ENCODE data around the gene BLVRB.

DNA sequence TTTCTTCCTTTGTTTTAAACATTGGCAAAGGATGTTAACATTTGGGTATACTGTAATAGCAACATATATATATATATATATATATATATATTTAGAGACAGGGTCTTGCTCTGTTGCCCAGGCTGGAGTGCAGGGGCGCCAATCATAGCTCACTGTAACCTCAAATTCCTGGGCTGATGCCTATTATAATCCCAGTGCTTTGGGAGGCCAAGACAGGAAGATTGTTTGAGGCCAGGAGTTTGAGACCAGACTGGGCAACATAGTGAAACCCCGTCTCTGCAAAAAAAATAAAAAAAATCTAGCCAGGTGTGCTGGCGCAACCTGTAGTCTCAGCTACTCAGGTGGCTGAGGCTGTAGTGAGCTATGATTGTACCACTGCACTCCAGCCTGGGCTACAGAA lies 5.4 kb downstream of the BLVRB start:
- TF ChIP-seq, protein P1, sequence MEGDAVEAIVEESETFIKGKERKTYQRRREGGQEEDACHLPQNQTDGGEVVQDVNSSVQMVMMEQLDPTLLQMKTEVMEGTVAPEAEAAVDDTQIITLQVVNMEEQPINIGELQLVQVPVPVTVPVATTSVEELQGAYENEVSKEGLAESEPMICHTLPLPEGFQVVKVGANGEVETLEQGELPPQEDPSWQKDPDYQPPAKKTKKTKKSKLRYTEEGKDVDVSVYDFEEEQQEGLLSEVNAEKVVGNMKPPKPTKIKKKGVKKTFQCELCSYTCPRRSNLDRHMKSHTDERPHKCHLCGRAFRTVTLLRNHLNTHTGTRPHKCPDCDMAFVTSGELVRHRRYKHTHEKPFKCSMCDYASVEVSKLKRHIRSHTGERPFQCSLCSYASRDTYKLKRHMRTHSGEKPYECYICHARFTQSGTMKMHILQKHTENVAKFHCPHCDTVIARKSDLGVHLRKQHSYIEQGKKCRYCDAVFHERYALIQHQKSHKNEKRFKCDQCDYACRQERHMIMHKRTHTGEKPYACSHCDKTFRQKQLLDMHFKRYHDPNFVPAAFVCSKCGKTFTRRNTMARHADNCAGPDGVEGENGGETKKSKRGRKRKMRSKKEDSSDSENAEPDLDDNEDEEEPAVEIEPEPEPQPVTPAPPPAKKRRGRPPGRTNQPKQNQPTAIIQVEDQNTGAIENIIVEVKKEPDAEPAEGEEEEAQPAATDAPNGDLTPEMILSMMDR (optimal IDR thresholded peaks at IDR 0.05 in 1 of 3, IDR thresholded peaks at IDR 0.05 in 1 of 3, conservative IDR thresholded peaks at IDR 0.05 in 1 of 3; ENCODE audit: extremely low read depth in 1 of 3, insufficient read depth in 2 of 3, low read length in 3 of 3) = no peak
- no peak for TF ChIP-seq EZH2 (IDR thresholded peaks at IDR 0.05; ENCODE audit: low read length)
